ENCODE measurements around the gene FBXO46. TPM values are rescaled to one million over a fixed set of nuclear protein-coding genes. Genes with fewer than 3 reads are reported as not detected.

FBXO46 gene, protein sequence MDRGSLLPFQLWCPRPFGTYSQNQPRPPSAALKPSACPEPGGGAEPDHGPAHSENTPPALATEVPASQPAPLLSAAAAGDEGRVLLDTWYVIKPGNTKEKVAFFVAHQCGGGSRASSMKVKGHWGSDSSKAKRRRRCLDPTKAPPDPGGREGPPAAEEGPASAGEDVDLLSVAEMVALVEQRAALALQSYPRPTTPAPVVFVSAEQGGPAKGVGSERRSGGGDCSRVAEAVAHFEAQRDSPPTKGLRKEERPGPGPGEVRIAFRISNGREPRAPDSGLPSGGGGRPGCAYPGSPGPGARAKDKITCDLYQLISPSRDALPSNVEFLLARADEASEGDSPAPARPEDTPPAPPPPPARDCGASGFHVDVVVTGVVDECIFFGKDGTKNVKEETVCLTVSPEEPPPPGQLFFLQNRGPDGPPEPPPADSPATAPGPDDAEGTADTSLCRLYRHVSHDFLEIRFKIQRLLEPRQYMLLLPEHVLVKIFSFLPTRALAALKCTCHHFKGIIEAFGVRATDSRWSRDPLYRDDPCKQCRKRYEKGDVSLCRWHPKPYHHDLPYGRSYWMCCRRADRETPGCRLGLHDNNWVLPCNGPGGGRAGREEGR
- 7.2 to 10.0 TPM (median 9.3 TPM) in 5 replicates for total RNA-seq (2022; extraction: Qiagen RNA extraction)

DNA sequence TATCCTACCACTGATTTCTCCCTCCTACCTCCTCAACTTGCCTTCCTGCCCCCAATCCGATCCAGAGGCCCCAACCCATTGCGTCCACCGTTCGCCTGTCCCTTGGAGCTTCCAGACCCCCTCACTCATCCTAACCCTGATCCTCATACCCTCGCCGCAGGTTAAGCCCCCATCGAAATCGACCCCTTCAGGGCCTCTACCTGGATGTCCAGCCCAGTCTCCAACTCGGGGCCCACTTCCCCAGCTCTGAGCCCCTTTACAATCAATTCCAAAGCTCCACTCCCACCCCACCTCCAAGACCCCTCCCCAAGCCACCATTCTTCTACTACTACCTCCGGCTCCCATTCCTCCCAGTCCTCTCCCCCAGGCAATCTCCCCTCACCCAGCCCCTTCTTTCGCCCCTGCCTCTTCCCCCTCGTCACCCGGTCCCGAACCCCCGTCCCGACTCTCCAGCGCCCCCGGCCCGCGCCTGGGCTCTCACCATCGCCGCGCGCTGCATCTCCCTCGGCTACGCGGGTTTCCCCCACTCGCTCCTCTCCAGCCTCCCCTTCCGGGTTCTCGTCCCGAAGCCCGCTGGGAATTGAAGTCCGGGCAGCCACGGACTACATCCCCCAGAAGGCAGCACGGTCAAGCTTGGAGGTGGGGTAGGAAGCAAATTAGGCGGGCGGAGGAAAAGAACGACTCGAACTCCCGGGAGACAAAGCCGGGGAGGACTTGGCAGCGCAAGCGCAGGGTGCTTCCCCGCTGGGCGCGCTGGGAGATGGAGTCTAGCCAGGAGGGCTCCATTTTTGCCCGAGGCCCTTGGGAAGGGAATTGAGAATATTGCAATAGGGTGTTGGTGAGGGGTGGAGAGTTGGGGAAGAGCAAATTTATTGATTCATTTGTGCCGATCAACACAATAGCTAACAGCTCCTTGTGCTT lies at the start of gene FBXO46:
Gene FBXO46, minus strand, starts transcription at position 529 of the 921 bp plus-strand sequence. CDS start 17,401 bp downstream, outside the sequence.

DNA sequence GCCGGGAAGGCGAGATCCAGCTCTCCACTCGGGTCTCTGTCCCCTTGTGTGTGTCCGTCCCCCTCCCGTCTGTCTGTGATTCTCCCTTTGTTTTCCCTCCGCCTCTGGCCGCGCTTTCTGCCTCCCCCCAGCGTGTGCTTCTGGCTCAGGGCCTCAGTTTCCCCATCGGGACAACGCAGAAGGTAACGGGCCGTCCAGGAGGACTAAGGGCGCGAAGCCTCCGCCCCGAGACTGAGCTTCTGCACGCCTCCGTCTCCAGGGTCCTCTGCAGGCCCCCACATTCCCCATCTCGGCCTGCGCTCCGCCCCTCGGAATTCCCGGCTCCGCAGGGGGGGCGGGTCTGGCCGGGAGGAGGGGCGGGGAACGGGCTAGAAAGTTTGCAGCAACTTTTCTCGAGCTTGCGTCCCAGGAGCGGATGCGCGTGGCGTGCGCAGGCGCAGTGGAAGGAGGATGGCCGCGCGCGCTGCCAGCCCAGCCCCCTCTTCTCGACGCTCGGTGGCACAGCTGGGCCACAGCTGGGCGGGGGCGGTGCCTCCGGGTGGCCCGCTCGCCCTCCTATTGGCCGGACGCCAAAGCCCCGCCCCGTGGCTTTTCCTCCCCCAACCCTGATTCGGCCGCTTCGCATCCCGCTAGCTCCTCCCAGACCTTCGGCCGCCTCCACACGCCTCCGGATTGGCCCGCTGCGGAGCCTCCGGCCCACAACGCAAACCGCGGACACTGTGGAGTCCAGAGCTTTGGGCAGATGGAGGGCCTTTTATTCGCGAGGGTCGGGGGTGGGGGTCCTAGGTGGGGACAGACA lies 38.5 kb upstream of the FBXO46 start, which contains the start of gene SIX5:
Gene SIX5, minus strand, starts transcription at position 269 of the 799 bp plus-strand sequence. CDS start 408 bp downstream, outside the sequence.

DNA sequence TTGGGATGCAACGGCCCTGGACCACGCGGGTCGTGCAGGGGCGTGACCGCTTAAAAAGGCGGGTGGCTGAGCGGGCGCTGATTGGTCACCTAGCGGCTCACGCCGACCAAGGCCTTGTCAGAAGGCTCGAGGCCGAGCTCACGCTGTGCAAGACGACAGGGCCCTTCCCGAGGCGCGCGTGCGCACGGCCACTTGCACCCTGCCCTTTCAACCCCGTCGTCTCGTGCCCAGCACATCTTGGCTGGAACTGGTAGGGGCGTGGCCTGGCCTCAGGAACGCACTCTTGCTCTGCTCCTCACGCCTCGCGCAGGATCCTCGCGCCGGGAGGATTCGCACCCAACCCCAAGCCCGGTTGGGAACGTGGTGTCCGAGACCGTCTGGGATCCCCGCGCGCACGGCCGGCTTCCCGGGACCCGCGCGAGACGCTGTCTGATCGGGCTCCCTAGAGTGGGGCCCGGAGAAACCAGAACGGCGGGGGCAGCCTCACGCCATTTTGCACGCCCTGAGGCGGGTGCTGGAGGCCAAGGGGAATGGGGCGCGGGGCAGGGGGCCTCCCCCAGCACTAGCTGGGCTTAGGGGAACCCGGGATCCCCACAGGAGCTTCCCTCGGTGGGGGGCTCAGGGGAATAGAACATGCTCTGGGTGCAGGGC lies 2.6 kb upstream of the FBXO46 start, which contains the start of gene MEIOSIN:
Gene MEIOSIN, plus strand, starts transcription at position 280 of the 651 bp plus-strand sequence. CDS start 1,938 bp downstream, outside the sequence.

DNA sequence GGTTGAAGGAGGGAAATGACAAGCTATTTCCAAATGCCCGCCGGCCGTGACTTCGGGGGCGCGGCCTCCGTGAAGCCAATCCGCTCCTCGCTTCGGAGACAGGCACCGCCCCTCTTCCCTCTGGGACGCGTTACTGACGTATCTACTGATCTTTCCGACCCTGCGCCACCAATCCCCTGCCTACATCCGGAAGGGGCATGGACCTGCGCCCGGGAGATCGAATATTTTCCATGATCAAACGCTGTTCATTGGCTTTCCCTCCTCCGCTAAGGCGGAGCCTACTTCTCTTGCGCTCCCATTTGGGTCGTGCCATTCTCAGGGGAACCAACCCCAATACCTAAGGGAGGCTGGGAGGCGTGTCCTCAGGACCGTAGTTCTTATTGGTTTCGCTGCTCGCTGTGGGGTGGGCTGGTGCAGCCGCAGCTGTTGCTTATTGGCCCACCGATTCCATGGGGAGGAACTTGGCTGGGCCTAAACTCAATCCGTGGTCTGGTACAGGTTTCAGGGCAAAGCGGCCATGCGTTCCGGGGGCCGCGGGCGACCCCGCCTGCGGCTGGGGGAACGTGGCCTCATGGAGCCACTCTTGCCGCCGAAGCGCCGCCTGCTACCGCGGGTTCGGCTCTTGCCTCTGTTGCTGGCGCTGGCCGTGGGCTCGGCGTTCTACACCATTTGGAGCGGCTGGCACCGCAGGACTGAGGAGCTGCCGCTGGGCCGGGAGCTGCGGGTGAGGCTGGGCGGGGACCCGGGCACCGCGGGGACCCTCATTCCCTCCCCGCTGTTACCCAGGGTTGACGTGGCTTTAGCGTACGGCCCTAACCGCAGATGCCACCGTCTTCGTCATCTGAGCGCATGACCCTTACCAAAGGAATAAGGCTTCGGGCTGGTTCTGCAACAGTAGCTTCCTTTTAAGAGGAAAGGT lies 38.2 kb downstream of the FBXO46 start, which contains the start of gene QPCTL:
Gene QPCTL, plus strand, starts transcription at position 480 of the 919 bp plus-strand sequence. Its CDS starts 38 bp downstream, at position 518.

DNA sequence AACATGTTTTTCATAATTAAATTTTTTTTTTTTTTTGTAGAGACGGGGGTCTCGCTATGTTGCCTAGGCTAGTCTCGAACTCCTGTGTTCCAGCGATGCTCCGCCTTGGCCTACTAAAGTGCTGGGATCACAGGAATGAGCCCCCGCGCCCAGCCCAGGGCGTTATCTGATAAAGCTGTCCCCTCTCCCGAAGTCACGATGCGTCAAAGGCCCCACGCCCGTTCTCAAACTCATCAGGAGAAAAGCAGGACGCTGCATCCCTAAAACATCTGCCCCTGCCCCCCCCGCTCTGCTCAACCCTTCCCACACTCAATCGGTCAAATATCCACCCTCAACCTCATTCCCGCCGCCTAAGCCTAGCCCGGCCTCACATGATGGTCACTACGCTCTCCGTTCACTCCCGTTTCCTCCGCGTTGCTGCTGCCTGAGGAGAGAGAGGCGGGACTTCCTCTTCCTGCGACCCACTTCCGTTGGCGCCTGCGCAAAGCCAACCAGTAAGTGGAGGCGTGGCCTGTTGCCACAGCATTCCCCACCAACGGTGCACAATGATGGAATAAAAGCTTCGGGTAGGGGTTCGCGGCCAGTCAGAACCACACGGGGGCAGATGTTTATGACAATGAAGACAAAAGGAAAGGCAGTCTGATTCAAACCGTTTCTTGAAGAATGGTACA lies 39.0 kb downstream of the FBXO46 start, which contains the start of gene SNRPD2:
Gene SNRPD2, minus strand, starts transcription at position 438 of the 671 bp plus-strand sequence. Its CDS starts 65 bp downstream, at position 373.

DNA sequence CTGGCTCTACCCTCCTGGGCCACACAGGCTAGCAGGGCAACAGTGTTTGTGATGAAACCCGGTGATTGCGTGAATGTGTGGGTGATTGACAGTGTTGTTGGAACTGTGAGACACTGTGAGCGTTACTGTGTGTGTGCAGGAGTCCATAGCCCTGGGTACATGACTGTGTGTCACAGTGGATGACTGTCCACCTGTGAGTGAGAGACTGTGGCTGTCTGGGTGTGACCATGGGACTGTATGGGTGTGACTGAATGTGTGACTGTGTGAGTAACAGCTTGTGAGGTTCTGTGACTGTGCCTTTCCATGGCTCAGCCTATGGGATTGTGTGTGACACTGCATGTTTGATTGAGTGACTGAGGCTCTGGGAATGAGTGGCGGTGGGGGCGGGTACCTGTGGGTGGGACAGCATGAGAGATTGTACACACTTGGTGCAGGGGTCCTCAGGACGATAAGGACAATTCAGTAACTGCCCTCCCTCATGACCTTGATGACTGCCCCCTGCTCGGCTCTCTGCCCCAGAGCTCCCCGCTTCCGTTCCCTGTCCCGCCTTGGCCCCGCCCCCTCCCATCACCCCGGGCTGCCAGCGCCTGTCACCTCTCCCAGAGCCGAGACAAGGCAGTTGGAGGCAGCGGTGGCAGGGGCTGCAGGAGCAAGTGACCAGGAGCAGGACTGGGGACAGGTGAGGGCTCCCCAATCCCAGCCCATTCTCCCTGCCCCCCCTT lies 62.9 kb downstream of the FBXO46 start, which contains the start of gene GIPR:
Gene GIPR, plus strand, starts transcription at position 602 of the 722 bp plus-strand sequence. CDS start 1,300 bp downstream, outside the sequence.

Other genes starting within 250 kb of the FBXO46 start
- gene RTN2, start 233.8 kb downstream of the FBXO46 start, total RNA-seq (2022; extraction: Qiagen RNA extraction) = 11.5 to 16.1 TPM (median 12.5 TPM) in 5 replicates
- gene PPM1N, start 232.5 kb downstream of the FBXO46 start, total RNA-seq (2022; extraction: Qiagen RNA extraction) = 7.1 to 10.4 TPM (median 8.1 TPM) in 5 replicates
- gene VASP, start 223.4 kb downstream of the FBXO46 start, total RNA-seq (2022; extraction: Qiagen RNA extraction) = 180 to 230 TPM (median 218 TPM) in 5 replicates
- gene OPA3, start 146.1 kb downstream of the FBXO46 start, total RNA-seq (2022; extraction: Qiagen RNA extraction) = 11.8 to 20.0 TPM (median 17.5 TPM) in 5 replicates
- gene GPR4, start 128.7 kb downstream of the FBXO46 start, total RNA-seq (2022; extraction: Qiagen RNA extraction) = 0.19 to 0.79 TPM (median 0.39 TPM) in 5 replicates
- 18.4 to 27.7 TPM (median 24.5 TPM) in 5 replicates for gene EML2, start 91.5 kb downstream of the FBXO46 start, total RNA-seq (2022; extraction: Qiagen RNA extraction)
- gene GIPR, start 62.7 kb downstream of the FBXO46 start, total RNA-seq (2022; extraction: Qiagen RNA extraction) = 2.0 to 5.1 TPM (median 3.5 TPM) in 5 replicates
- gene SNRPD2, start 38.9 kb downstream of the FBXO46 start, total RNA-seq (2022; extraction: Qiagen RNA extraction) = 770 to 989 TPM (median 799 TPM) in 5 replicates
- 6.5 to 10.3 TPM (median 9.3 TPM) in 5 replicates for gene QPCTL, start 38.2 kb downstream of the FBXO46 start, total RNA-seq (2022; extraction: Qiagen RNA extraction)
- 0.06 to 0.08 TPM (median 0.07 TPM) in 4 of 5 replicates, not detected in the other for gene MEIOSIN, start 2.5 kb upstream of the FBXO46 start, total RNA-seq (2022; extraction: Qiagen RNA extraction)
- 16.8 to 28.2 TPM (median 25.8 TPM) in 5 replicates for gene SIX5, start 38.4 kb upstream of the FBXO46 start, total RNA-seq (2022; extraction: Qiagen RNA extraction)
- gene DMPK, start 51.6 kb upstream of the FBXO46 start, total RNA-seq (2022; extraction: Qiagen RNA extraction) = 32.3 to 55.5 TPM (median 45.8 TPM) in 5 replicates
- gene DMWD, start 61.9 kb upstream of the FBXO46 start, total RNA-seq (2022; extraction: Qiagen RNA extraction) = 20.2 to 37.2 TPM (median 35.9 TPM) in 5 replicates
- gene RSPH6A, start 84.4 kb upstream of the FBXO46 start, total RNA-seq (2022; extraction: Qiagen RNA extraction) = not detected in 5 replicates
- 53.1 to 81.3 TPM (median 74.4 TPM) in 5 replicates for gene SYMPK, start 132.3 kb upstream of the FBXO46 start, total RNA-seq (2022; extraction: Qiagen RNA extraction)
- 0.55 to 0.95 TPM (median 0.91 TPM) in 5 replicates for gene FOXA3, start 133.4 kb upstream of the FBXO46 start, total RNA-seq (2022; extraction: Qiagen RNA extraction)
- gene IRF2BP1, start 155.2 kb upstream of the FBXO46 start, total RNA-seq (2022; extraction: Qiagen RNA extraction) = 19.8 to 36.1 TPM (median 34.7 TPM) in 5 replicates
- 5.3 to 10.5 TPM (median 8.7 TPM) in 5 replicates for gene MYPOP, start 171.7 kb upstream of the FBXO46 start, total RNA-seq (2022; extraction: Qiagen RNA extraction)
- not detected in 5 replicates for gene NANOS2, start 183.9 kb upstream of the FBXO46 start, total RNA-seq (2022; extraction: Qiagen RNA extraction)
- gene NOVA2, start 243.0 kb upstream of the FBXO46 start, total RNA-seq (2022; extraction: Qiagen RNA extraction) = 0.33 to 0.49 TPM (median 0.44 TPM) in 5 replicates